PC-3 (cell line): ENCODE results near the gene EXOC2. TPM values are rescaled to one million over a fixed set of nuclear protein-coding genes. Genes with fewer than 3 reads are reported as not detected.
"Not testable (repeated sequence)": the region's sequence is repeated elsewhere in the genome, so short reads cannot be mapped to it uniquely, and the experiment has no call there.

ENCODE experiments used
- ATAC-seq: fragments of 200-7000 bp; cut with Tn5 transposase; 2 replicates; pipeline ENCODE4 v1.9.1; 2020; ENCODE audit warnings: mild to moderate bottlenecking, moderate library complexity
- BruUV-seq: library from RNA; stranded (reverse); fragments of 400-500 nt; replicated peaks from 2 replicates; lab custom pipeline; 2021; lab: Mats Ljungman, UMichigan
- CTCF ChIA-PET: fragments of 300-600 bp; sonication (Branson Sonifier 250); formaldehyde crosslinking; loops from one replicate; lab custom pipeline; 2022; ENCODE audit warnings: antibody characterized with exemption; lab: Charles Lee
- POLR2A ChIA-PET: fragments of 300-600 bp; sonication (Branson Sonifier 250); formaldehyde crosslinking; loops from one replicate; lab custom pipeline; 2022; ENCODE audit warnings: antibody characterized with exemption; ENCODE audit not compliant: unreplicated experiment; lab: Charles Lee
- DNase-seq: peaks from one replicate; pipeline ENCODE4 v3.0.0-alpha.2; 2015
- H2AFZ ChIP-seq: fragments of 300-600 bp; sonication (generic); 2 replicates; pipeline ENCODE4 v1.6.0; 2016; ENCODE audit warnings: antibody characterized with exemption, low read length
- H3F3A ChIP-seq: fragments of 300-600 bp; sonication (generic); one replicate; pipeline ENCODE4 v1.6.0; 2017; ENCODE audit warnings: antibody characterized with exemption, low read length, control low read depth, mild to moderate bottlenecking; ENCODE audit not compliant: unreplicated experiment
- H3K27ac ChIP-seq: fragments of 300-600 bp; sonication (generic); 2 replicates; pipeline ENCODE4 v1.5.1; 2016; ENCODE audit warnings: mild to moderate bottlenecking, low read length
- H3K27me3 ChIP-seq: fragments of 300-600 bp; sonication (generic); 2 replicates; pipeline ENCODE4 v1.6.1; 2016; ENCODE audit warnings: low read length, mixed read lengths
- H3K36me3 ChIP-seq: fragments of 300-600 bp; sonication (generic); 2 replicates; pipeline ENCODE4 v1.6.1; 2016; ENCODE audit warnings: low read depth, mixed run types, low read length, mixed read lengths
- H3K4me1 ChIP-seq: fragments of 300-600 bp; sonication (generic); 2 replicates; pipeline ENCODE4 v1.5.1; 2016; ENCODE audit warnings: low read length; ENCODE audit not compliant: insufficient read depth
- H3K4me2 ChIP-seq: fragments of 300-600 bp; sonication (generic); 2 replicates; pipeline ENCODE4 v1.6.0; 2016; ENCODE audit warnings: low read length
- H3K4me3 ChIP-seq: fragments of 300-600 bp; sonication (generic); 2 replicates; pipeline ENCODE4 v1.5.1; 2016; ENCODE audit warnings: mild to moderate bottlenecking, low read length, mixed read lengths
- H3K79me2 ChIP-seq: fragments of 300-600 bp; sonication (generic); 2 replicates; pipeline ENCODE4 v1.6.1; 2017; ENCODE audit warnings: low read length, mixed read lengths
- H3K9ac ChIP-seq: fragments of 300-600 bp; sonication (generic); 2 replicates; pipeline ENCODE4 v1.6.0; 2016; ENCODE audit warnings: mild to moderate bottlenecking, low read length
- H3K9me2 ChIP-seq: fragments of 300-600 bp; sonication (generic); replicated peaks from 2 replicates; pipeline ENCODE4 v1.6.1; 2016; ENCODE audit warnings: mixed run types, low read length, mixed read lengths
- H3K9me3 ChIP-seq: fragments of 300-600 bp; sonication (generic); 2 replicates; pipeline ENCODE4 v1.6.1; 2016; ENCODE audit warnings: low read length, mixed read lengths
- H4K20me1 ChIP-seq: fragments of 300-600 bp; sonication (generic); 2 replicates; pipeline ENCODE4 v1.6.1; 2016; ENCODE audit warnings: low read length, mixed read lengths
- EZH2 ChIP-seq: fragments of 300-600 bp; sonication (generic); IDR thresholded peaks from one replicate; pipeline ENCODE4 v1.6.1; 2017; ENCODE audit warnings: antibody characterized with exemption, mild to moderate bottlenecking, low read length; ENCODE audit not compliant: unreplicated experiment
- EZH2phosphoT487 ChIP-seq: fragments of 300-600 bp; sonication (generic); IDR thresholded peaks from 2 replicates; pipeline ENCODE4 v1.6.1; 2018; ENCODE audit warnings: mild to moderate bottlenecking, antibody characterized with exemption, low read length, borderline replicate concordance
- intact Hi-C: fragments of 100-400 bp; cut with micrococcal nuclease; formaldehyde crosslinking; loops from 2 replicates; pipeline ENCODE4 v1.9.0; 2023
- total RNA-seq: library from RNA; depleted of rRNA; stranded (reverse); fragments of >200 nt; gene quantifications from 2 replicates; pipeline ENCODE4 v1.2.3, GENCODE V29; 2014
- TF ChIP-seq, protein P1 (sequence below): fragments of 300-600 bp; sonication (generic); conservative IDR thresholded peaks from 2 replicates; pipeline ENCODE4 v1.5.1; 2017; ENCODE audit warnings: antibody characterized with exemption, low read depth, mild to moderate bottlenecking, low read length

EXOC2 gene
- total RNA-seq, 1 experiment from 2014 or later = 27.7 TPM

DNA sequence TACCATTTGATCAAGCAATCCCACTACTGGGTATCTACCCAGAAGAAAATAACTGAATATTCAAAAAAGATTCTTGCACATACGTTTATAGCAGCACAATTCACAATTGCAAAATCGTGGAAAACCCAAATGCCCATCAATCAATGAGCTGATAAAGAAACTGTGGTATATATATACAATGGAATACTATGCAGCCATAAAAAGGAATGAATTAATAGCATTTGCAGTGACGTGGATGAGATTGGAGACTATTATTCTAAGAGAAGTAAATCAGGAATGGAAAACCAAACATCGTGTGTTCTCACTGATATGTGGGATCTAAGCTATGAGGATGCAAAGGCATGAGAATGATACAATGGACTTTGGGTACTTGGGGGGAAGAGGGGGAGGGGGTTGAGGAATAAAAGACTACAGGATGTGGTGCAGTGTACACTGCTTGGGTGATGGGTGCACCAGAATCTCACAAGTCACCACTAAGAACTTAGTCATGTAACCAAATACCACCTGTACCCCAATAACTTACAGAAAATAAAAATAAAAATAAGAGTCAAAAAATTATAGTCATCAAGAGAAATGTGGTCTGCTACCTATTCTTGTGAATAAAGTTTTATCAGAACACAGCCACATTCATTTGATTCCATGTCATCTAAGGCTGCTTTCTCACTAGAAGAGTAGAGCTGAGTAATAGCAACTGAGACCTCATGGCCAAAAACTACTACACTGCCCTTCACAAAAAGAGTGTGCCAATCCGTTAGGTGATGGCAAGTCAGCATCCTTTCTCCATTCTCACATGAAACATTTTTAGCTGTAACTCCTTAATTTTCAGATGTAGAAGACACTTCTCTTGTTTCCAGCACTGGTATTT lies 27.3 kb downstream of the EXOC2 start:
- Histone ChIP-seq H3K9me2 (no peaks in the 10 kb centered on the region), H3K4me1 (no peaks in the 10 kb centered on the region), H3K27me3 (no peaks in the 10 kb centered on the region), H4K20me1 (no peaks in the 10 kb centered on the region), H2AFZ (no peak overlapping the region), H3K36me3 (peaks cover 3% of the 10 kb centered on the region; the same call in 1 of the 2 replicates), H3K4me3 (no peak overlapping the region), H3K79me2 (peaks cover 47% of the 10 kb centered on the region), H3F3A (no peaks in the 10 kb centered on the region), H3K9me3 (no peaks in the 10 kb centered on the region), H3K4me2 (no peak overlapping the region), H3K27ac (no peak overlapping the region), H3K9ac (no peak overlapping the region)
- intact Hi-C loops = no loop called here
- DNase-seq (no peak), ATAC-seq (no peak)
- POLR2A ChIA-PET = no interaction called here
- TF ChIP-seq EZH2 (no peak), EZH2phosphoT487 (no peak)
- TF ChIP-seq, protein P1, sequence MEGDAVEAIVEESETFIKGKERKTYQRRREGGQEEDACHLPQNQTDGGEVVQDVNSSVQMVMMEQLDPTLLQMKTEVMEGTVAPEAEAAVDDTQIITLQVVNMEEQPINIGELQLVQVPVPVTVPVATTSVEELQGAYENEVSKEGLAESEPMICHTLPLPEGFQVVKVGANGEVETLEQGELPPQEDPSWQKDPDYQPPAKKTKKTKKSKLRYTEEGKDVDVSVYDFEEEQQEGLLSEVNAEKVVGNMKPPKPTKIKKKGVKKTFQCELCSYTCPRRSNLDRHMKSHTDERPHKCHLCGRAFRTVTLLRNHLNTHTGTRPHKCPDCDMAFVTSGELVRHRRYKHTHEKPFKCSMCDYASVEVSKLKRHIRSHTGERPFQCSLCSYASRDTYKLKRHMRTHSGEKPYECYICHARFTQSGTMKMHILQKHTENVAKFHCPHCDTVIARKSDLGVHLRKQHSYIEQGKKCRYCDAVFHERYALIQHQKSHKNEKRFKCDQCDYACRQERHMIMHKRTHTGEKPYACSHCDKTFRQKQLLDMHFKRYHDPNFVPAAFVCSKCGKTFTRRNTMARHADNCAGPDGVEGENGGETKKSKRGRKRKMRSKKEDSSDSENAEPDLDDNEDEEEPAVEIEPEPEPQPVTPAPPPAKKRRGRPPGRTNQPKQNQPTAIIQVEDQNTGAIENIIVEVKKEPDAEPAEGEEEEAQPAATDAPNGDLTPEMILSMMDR = no peak
- no TSS peak for BruUV-seq
- CTCF ChIA-PET = no interaction called here

DNA sequence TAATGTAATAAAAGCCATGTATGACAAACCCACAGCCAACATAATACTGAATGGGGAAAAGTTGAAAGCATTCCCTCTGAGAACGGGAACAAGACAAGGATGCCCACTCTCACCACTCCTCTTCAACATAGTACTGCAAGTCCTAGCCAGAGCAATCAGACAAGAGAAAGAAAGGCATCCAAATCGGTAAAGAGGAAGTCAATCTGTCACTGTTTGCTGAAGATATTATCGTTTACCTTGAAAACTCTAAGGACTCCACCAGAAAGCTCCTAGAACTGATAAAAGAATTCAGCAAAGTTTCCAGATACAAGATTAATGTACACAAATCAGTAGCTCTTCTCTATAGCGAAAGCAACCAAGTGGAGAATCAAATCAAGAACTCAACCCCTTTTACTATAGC lies 29.2 kb downstream of the EXOC2 start:
- intact Hi-C loops, H3K9me3 ChIP-seq, H2AFZ ChIP-seq, H3K27me3 ChIP-seq, H3K36me3 ChIP-seq, BruUV-seq, H3K4me3 ChIP-seq, CTCF ChIA-PET, ATAC-seq, H4K20me1 ChIP-seq, H3K27ac ChIP-seq, H3K9me2 ChIP-seq, H3K4me2 ChIP-seq, H3K4me1 ChIP-seq, H3F3A ChIP-seq, DNase-seq, POLR2A ChIA-PET, H3K9ac ChIP-seq: not testable (repeated sequence)
- H3K79me2 ChIP-seq = peaks cover 61% of the 10 kb centered on the region

DNA sequence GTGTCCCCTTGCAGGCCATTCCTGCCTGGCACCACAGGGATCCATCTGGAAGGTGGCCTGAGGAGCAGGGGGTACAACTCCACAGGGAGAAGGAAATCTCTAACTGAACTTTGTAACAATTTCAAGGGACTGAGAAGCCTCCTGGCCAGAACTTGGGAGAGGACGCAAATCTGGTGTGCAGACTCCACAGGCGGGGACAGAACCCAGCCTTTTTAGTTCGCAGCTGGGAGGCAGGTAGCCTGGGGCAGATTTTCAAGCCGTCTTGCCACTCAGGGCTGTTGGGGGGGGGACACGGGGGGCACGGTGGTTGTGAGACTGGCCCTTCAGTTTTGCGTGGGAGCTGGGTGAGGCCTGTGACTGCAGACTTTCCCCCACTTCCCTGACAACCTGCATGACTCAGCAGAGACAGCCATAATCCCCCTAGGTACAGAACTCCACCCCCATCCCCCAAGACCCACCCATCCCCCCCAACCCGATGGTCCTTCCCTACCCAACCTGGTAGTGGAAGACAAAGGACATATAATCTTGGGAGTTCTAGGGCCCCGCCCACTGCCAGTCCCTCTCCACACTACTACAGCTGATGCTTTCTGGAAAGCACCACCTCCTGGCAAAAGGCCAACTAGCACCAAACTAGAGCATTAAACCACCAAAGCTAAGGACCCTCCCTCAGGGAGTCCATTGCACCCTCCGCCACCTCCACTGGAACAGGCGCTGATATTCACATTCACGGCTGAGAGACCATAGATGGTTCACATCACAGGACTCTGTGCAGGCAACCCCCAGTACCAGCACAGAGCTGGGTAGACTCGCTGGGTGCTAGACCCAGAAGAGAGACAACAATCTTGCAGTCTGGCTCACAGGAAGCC lies 33.0 kb downstream of the EXOC2 start:
- Histone ChIP-seq H3K27me3 (no peaks in the 10 kb centered on the region), H3K27ac (no peak overlapping the region), H3K79me2 (peaks cover 71% of the 10 kb centered on the region), H3K9ac (no peak overlapping the region), H3K9me2 (no peaks in the 10 kb centered on the region), H3K36me3 (0 out of 2 replicates have a peak, but pooled peaks cover 3% of the 10 kb centered on the region), H2AFZ (no peak overlapping the region), H3F3A (no peaks in the 10 kb centered on the region), H3K9me3 (no peaks in the 10 kb centered on the region), H4K20me1 (no peaks in the 10 kb centered on the region), H3K4me2 (no peak overlapping the region), H3K4me3 (no peak overlapping the region), H3K4me1 (no peaks in the 10 kb centered on the region)
- no peak for TF ChIP-seq EZH2
- POLR2A ChIA-PET = no interaction called here
- DNase-seq = no peak
- CTCF ChIA-PET = no interaction called here
- no peak for ATAC-seq
- intact Hi-C loops = no loop called here
- no TSS peak for BruUV-seq
